ENCODE results near the gene HTRA2.
"Not testable (repeated sequence)": the region's sequence is repeated elsewhere in the genome, so short reads cannot be mapped to it uniquely, and the experiment has no call there.

Gene HTRA2

GRCh38 chr2:74529357-74530238 is at the start of gene HTRA2, which contains the start of gene AUP1:
Gene HTRA2, plus strand, starts transcription at chr2:74529933. Its CDS starts 74 bp downstream, at chr2:74530007.
Gene AUP1, minus strand, starts transcription at chr2:74529706. Its CDS starts 77 bp downstream, at chr2:74529629.
- in situ Hi-C loops (cut with HindIII; ENCODE audit: low pct_unique_long_range_greater_than_20kb, low sequenced_read_pairs), result no loop called here
- no peak for TF ChIP-seq JUND (IDR thresholded peaks at IDR 0.05; ENCODE audit: low read depth)
- peak; percentile 97 to 98 for DNase-seq (ENCODE audit: low read depth in 1 of 2, low spot score in 1 of 2)

DNA sequence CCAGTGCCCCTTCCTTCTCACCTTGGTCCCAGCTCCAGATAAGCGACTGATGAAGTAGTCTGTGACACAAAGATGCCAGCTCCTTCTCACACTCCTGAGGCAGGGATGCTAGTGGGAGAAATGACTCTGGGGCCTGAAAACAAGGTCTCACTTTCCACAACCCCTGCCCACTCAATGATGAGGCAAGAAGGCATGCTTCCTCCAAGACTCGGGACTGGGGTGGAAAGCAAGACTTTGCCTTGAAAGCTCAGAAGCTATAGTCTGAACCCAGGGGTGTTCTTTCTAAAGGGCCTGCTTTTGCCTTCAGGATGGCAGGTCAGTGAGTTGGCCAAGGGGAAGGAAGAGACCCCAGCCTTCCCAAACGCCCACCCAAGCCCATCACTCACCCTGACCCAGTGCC is 48.3 kb upstream of the HTRA2 start:
- in situ Hi-C loops (cut with HindIII; ENCODE audit: low pct_unique_long_range_greater_than_20kb, low sequenced_read_pairs), result no loop called here
- DNase-seq (ENCODE audit: low read depth in 1 of 2, low spot score in 1 of 2), result no peak

DNA sequence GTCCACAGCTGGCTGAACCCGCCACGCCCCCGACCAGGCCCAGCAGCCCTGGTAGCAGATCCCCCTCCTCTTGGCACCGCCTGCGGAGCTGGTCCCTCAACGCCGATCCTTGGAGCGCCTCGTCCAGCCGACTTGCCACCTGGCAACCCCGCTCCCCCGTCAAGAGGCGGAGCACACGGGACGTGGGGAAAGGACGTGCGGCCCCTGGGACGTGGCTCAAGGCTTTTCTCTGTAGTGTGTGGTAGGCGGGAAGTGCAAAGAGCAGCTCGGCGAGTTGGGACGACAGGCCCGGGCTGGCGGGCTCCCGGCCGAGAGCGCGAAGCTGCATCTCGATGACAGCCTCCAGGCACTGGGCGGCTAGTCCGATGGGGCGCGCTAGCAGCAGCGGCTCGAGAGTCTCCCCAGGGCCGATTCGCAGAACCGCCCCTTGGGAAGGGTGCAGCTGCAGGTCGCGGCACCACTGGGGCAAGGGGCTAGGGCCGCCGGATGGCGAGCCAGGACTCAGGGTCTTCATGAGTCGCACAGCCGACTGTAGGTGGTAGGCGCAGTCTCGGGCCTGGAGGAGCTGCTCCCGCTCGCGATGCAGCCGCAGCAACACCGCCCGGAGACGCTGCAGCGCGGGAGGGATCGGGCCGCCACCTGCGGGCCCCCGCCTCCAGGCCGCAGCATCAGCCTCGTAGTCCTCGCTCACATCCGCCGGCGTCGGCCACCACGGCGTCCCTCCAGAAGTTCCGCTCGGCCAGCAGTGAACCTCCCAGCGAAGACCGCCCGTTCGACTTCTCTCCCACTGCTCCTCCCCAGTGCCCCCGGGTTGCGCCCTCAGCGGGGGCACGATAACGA is 47.6 kb upstream of the HTRA2 start:
- no peak for TF ChIP-seq JUND (IDR thresholded peaks at IDR 0.05; ENCODE audit: low read depth)
- DNase-seq (ENCODE audit: low read depth in 1 of 2, low spot score in 1 of 2), result peak in 1 of 2 experiments; percentile 13
- in situ Hi-C loops (cut with HindIII; ENCODE audit: low pct_unique_long_range_greater_than_20kb, low sequenced_read_pairs), result no loop called here

More for the DNA sequence above, 48.3 kb upstream of the HTRA2 start:
- TF ChIP-seq JUND (IDR thresholded peaks at IDR 0.05; ENCODE audit: low read depth), result no peak

- in situ Hi-C loops (cut with HindIII; ENCODE audit: low pct_unique_long_range_greater_than_20kb, low sequenced_read_pairs), result no loop called here
- peak; percentile 69 to 92 for DNase-seq (ENCODE audit: low read depth in 1 of 2, low spot score in 1 of 2)
- TF ChIP-seq JUND (IDR thresholded peaks at IDR 0.05; ENCODE audit: low read depth), result no peak
Observed at GRCh38 chr2:74482801-74483674, 46.7 kb upstream of the HTRA2 start, which contains the start of the genes CCDC142 and TTC31. Gene CCDC142, minus strand, starts transcription at chr2:74482998. Its CDS starts 161 bp downstream, at chr2:74482837. Gene TTC31, plus strand, starts transcription at chr2:74483081. Its CDS starts 15 bp downstream, at chr2:74483096.

DNA sequence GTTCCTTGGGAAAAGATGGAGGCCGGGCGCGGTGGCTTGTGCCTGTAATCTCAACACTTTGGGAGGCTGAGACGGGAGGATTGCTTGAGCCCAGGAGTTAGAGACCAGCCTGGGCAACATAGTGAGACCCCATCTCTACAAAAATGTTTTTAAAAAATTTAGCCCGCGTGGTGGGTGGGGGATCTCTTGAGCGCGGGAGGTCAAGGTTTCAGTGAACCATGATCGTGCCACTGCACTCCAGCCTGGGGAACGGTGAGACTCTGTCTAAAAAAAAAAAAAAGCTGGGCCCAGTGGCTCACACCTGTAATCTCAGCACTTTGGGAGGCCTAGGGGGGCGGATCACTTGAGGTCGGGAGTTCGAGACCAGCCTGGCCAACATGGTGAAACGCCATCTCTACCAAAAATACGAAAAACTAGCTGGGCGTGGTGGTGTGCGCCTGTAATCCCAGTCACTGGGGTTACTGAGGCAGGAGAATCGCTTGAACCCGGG is 46.0 kb upstream of the HTRA2 start:
- DNase-seq (ENCODE audit: low read depth in 1 of 2, low spot score in 1 of 2); in situ Hi-C loops (cut with HindIII; ENCODE audit: low pct_unique_long_range_greater_than_20kb, low sequenced_read_pairs): not testable (repeated sequence)

DNA sequence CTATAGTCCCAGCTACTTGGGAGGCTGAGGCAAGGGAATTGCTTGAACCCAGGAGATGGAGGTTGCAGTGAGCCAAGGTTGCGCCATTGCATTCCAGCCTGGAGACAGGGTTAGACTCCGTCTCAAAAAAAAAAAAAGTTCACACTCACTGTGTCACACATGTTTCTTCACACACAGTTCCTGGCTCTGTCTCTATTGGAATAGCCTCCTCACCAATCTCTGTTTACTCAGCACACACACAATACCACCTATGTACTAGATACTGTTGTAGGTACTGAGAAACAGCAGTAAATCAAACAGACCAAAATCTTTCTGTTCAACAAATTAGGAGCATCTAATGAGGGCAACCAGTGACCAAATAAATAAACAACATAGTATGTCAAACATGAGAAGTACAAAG is 43.6 kb upstream of the HTRA2 start:
- DNase-seq (ENCODE audit: low read depth in 1 of 2, low spot score in 1 of 2), result no peak
- TF ChIP-seq JUND (IDR thresholded peaks at IDR 0.05; ENCODE audit: low read depth), result no peak
- in situ Hi-C loops (cut with HindIII; ENCODE audit: low pct_unique_long_range_greater_than_20kb, low sequenced_read_pairs), result no loop called here

- DNase-seq (ENCODE audit: low read depth in 1 of 2, low spot score in 1 of 2), result no peak
- no peak for TF ChIP-seq JUND (IDR thresholded peaks at IDR 0.05; ENCODE audit: low read depth)
- in situ Hi-C loops (cut with HindIII; ENCODE audit: low pct_unique_long_range_greater_than_20kb, low sequenced_read_pairs), result no loop called here
Observed at GRCh38 chr2:74488643-74489481, 40.9 kb upstream of the HTRA2 start.

DNA sequence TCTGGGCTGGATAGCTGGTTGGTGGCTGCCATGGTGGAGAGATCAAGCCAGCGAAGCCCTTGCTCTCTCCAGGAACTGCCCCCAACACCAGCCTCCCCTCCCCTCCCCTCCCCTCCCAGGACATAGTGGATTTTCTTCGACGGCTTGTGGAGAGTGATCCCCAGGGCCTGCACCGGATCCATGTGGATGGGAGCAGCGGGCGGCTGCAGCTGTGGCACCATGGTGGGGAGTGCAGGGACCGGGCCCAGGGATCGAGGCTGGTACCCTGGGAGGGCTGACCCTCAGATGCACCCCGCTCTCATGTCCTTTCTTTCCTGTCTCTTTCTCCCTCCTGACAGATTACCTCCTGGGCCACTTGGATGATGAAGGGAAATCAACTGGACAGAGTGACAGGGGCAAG is 39.8 kb upstream of the HTRA2 start:
- in situ Hi-C loops (cut with HindIII; ENCODE audit: low pct_unique_long_range_greater_than_20kb, low sequenced_read_pairs), result no loop called here
- TF ChIP-seq JUND (IDR thresholded peaks at IDR 0.05; ENCODE audit: low read depth), result no peak
- no peak for DNase-seq (ENCODE audit: low read depth in 1 of 2, low spot score in 1 of 2)

DNA sequence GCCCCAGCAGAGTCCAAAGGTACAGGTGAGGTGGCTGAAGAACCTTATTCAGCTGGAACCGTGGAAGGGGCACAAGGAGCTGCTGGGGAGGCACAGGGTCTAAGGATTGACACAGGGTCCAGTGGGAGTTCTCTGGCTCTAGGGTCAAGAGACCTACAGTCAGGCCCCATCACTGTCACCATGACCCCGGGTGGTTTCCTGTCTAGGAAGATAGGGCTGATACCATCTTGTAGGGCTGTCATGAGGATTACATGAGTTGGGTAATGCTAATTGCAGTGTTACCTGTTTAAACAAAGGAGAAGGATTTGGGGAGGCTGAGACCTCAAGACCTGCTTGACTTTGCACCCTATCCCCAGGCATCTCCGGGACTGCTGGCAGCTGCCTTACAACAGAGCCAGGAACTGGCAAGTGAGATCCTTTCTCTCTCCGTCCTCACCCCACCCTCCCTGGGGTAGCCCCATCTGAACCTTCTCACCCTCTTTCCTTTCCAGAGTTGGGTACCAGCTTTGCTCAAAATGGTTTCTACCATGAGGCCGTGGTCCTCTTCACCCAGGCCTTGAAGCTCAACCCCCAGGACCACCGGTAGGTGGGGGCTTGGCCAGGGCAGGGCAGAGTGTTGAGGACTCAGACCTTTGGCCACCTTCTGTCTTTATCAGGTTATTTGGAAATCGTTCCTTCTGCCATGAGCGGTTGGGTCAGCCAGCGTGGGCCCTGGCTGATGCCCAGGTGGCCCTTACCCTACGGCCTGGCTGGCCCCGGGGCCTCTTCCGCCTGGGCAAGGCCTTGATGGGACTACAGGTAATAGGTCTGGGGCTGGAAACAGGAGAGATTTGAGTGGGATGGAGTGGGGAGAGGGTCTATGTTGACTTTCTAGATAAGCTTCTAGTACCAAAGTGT is 37.8 kb upstream of the HTRA2 start:
- TF ChIP-seq JUND (IDR thresholded peaks at IDR 0.05; ENCODE audit: low read depth), result no peak
- no peak for DNase-seq (ENCODE audit: low read depth in 1 of 2, low spot score in 1 of 2)
- in situ Hi-C loops (cut with HindIII; ENCODE audit: low pct_unique_long_range_greater_than_20kb, low sequenced_read_pairs), result no loop called here

DNA sequence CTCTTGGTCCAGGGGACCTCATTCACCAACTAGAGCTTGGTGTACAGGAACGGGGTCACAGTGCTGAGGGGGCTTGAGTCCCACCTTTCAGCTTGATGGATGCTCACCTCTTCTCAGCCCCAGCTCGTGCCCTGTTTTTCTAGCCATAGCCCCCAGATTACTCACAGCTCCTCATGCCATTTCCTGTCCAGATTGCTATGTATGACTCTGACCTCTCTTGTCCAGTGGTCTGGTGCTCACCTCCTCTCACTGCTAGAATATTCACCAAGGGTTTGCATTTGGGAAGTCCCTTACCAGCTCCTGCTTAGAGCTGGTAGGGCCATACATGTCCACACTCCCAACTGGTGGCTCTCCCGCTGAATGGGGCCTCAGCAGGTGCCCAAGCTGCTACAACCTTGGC is 36.2 kb upstream of the HTRA2 start:
- in situ Hi-C loops (cut with HindIII; ENCODE audit: low pct_unique_long_range_greater_than_20kb, low sequenced_read_pairs), result no loop called here
- DNase-seq (ENCODE audit: low read depth in 1 of 2, low spot score in 1 of 2), result no peak
- TF ChIP-seq JUND (IDR thresholded peaks at IDR 0.05; ENCODE audit: low read depth), result no peak
